BJ (cell line): ENCODE measurements around the gene C1QTNF6. TPM values are rescaled to one million over a fixed set of nuclear protein-coding genes. Genes with fewer than 3 reads are reported as not detected.

Experiments used
- CTCF ChIA-PET: fragments of 350-600 bp; formaldehyde crosslinking; extraction: SDS; loops from one replicate; lab custom pipeline; 2021; ENCODE audit warnings: antibody characterized with exemption, inconsistent platforms; lab: Yijun Ruan, JAX
- POLR2A ChIA-PET: fragments of 300-600 bp; sonication (Branson Sonifier 250); formaldehyde crosslinking; extraction: SDS; loops from one replicate; lab custom pipeline; 2021; ENCODE audit warnings: antibody characterized with exemption; lab: Charles Lee
- DNase-seq: peaks from one replicate; pipeline ENCODE4 v3.0.0-alpha.2; 2011; ENCODE audit warnings: low read depth
- H3K27me3 ChIP-seq: 2 replicates; pipeline ENCODE4 v1.6.0; 2011; ENCODE audit warnings: low read length; ENCODE audit not compliant: control insufficient read depth, insufficient read depth
- H3K36me3 ChIP-seq: 2 replicates; pipeline ENCODE4 v1.5.1; 2011; ENCODE audit warnings: low read length; ENCODE audit not compliant: control insufficient read depth, insufficient read depth
- H3K4me3 ChIP-seq: 2 replicates; pipeline ENCODE4 v1.5.1; 2011; ENCODE audit warnings: low read depth, mild to moderate bottlenecking, control low read depth, low read length
- CTCF ChIP-seq: IDR thresholded peaks from 2 replicates; pipeline ENCODE4 v1.5.1; 2011; ENCODE audit warnings: low read depth, mild to moderate bottlenecking, control low read depth, inconsistent platforms, low read length, moderate library complexity; ENCODE audit not compliant: insufficient read depth
- polyA plus RNA-seq: library from polyadenylated mRNA; depleted of rRNA; stranded (reverse); fragments of >200 nt; gene quantifications from 2 replicates; pipeline ENCODE4 v1.2.3, GENCODE V29; 2011

Gene C1QTNF6
- polyA plus RNA-seq, 1 experiment = 19.3 TPM

GRCh38 chr22:37193629-37194191 lies 5.7 kb upstream of the C1QTNF6 start:
- TF ChIP-seq CTCF = no peak
- CTCF ChIA-PET = interaction anchor here (0.6 to 2.0 kb wide), 3 partner anchors 15 to 392 kb away, joined by 4 to 10 read pairs (median 4); no protein-coding TSS in a partner anchor
- Histone ChIP-seq H3K4me3 (no peak overlapping the region), H3K36me3 (no peaks in the 10 kb centered on the region), H3K27me3 (no peaks in the 10 kb centered on the region)
- no peak for DNase-seq
- POLR2A ChIA-PET = no interaction called here

GRCh38 chr22:37192741-37193140 lies 4.7 kb upstream of the C1QTNF6 start:
- H3K4me3 ChIP-seq = no peak overlapping the region
- no peaks in the 10 kb centered on the region for H3K27me3 ChIP-seq
- DNase-seq = no peak
- no peak for TF ChIP-seq CTCF
- ChIA-PET CTCF (interaction anchor here (0.7 to 2.0 kb wide), 3 partner anchors 14 to 259 kb away, joined by 3 to 10 read pairs (median 4); no protein-coding TSS in a partner anchor), POLR2A (no interaction called here)
- H3K36me3 ChIP-seq = no peaks in the 10 kb centered on the region

GRCh38 chr22:37192204-37192603 lies 4.2 kb upstream of the C1QTNF6 start:
- POLR2A ChIA-PET = no interaction called here
- no peak for TF ChIP-seq CTCF
- CTCF ChIA-PET = interaction anchor here (0.7 to 2.0 kb wide), 5 partner anchors 19 to 259 kb away, joined by 3 to 10 read pairs (median 3); no protein-coding TSS in a partner anchor
- DNase-seq = no peak
- Histone ChIP-seq H3K27me3 (no peaks in the 10 kb centered on the region), H3K36me3 (no peaks in the 10 kb centered on the region), H3K4me3 (no peak overlapping the region)

- no peak for TF ChIP-seq CTCF
- ChIA-PET CTCF (interaction anchor here (1.0 to 1.2 kb wide), 2 partner anchors 9 to 66 kb away, joined by 3 to 4 read pairs; no protein-coding TSS in a partner anchor), POLR2A (no interaction called here)
- DNase-seq = no peak
- Histone ChIP-seq H3K27me3 (no peaks in the 10 kb centered on the region), H3K4me3 (no peak overlapping the region), H3K36me3 (no peaks in the 10 kb centered on the region)
These were observed 2.3 kb upstream of the C1QTNF6 start for GRCh38 chr22:37190262-37190780.

- peaks cover 3% of the 10 kb centered on the region for H3K36me3 ChIP-seq
- POLR2A ChIA-PET = interaction anchor here (0.6 kb wide), 1 partner anchor 22 kb away, joined by 4 read pairs; no protein-coding TSS in a partner anchor
- H3K4me3 ChIP-seq = no peak overlapping the region
- no peak for TF ChIP-seq CTCF
- DNase-seq = no peak
- CTCF ChIA-PET = interaction anchor here (2.9 kb wide), 1 partner anchor 9 kb away, joined by 25 read pairs; no protein-coding TSS in a partner anchor
- no peaks in the 10 kb centered on the region for H3K27me3 ChIP-seq
These were observed 937 bp upstream of the C1QTNF6 start for GRCh38 chr22:37188901-37189466.
